GM18520 (cell line): ENCODE measurements around the gene GNG2.
A peak's percentile ranks its signal among the peaks of the same experiment; 100 is the strongest.

Experiments used
- ATAC-seq: cut with Tn5 transposase; IDR thresholded peaks from one replicate; pipeline ENCODE4 v1.9.1; 2021; ENCODE audit not compliant: unreplicated experiment

Gene GNG2

GRCh38 chr14:51989293-51990234 is 129.2 kb downstream of the GNG2 start, which contains the start of gene RTRAF:
RTRAF (plus strand) TSS chr14:51989546; CDS start chr14:51989640, 94 bp downstream.
- peak; percentile 90 for ATAC-seq

- ATAC-seq: no peak
Measured at GRCh38 chr14:51990488-51990887, 130.1 kb downstream of the GNG2 start.

GRCh38 chr14:51993285-51993920 is 133.0 kb downstream of the GNG2 start:
- ATAC-seq: no peak

- ATAC-seq: no peak
Measured at GRCh38 chr14:51996148-51996746, 135.8 kb downstream of the GNG2 start.

- ATAC-seq: no peak
Measured at GRCh38 chr14:51998348-51998747, 137.9 kb downstream of the GNG2 start.

GRCh38 chr14:51999084-51999483 is 138.7 kb downstream of the GNG2 start:
- ATAC-seq: no peak

- no peak for ATAC-seq
Measured at GRCh38 chr14:52000019-52000582, 139.7 kb downstream of the GNG2 start.

- ATAC-seq: no peak
Measured at GRCh38 chr14:52000696-52001095, 140.3 kb downstream of the GNG2 start.

GRCh38 chr14:52002542-52002941 is 142.1 kb downstream of the GNG2 start:
- ATAC-seq: no peak

- ATAC-seq: no peak
Measured at GRCh38 chr14:52003324-52003723, 142.9 kb downstream of the GNG2 start.

GRCh38 chr14:52005625-52006024 is 145.2 kb downstream of the GNG2 start:
- no peak for ATAC-seq

GRCh38 chr14:52006361-52006760 is 145.9 kb downstream of the GNG2 start:
- ATAC-seq: no peak

GRCh38 chr14:52007211-52007610 is 146.8 kb downstream of the GNG2 start:
- no peak for ATAC-seq

- no peak for ATAC-seq
Measured at GRCh38 chr14:52007637-52008036, 147.2 kb downstream of the GNG2 start.

- no peak for ATAC-seq
Measured at GRCh38 chr14:52008136-52008535, 147.7 kb downstream of the GNG2 start.

GRCh38 chr14:52010173-52010693 is 149.8 kb downstream of the GNG2 start:
- ATAC-seq: no peak

GRCh38 chr14:52011523-52011922 is 151.1 kb downstream of the GNG2 start:
- ATAC-seq: no peak

- ATAC-seq: no peak
Measured at GRCh38 chr14:52012635-52013034, 152.2 kb downstream of the GNG2 start.

- ATAC-seq: no peak
Measured at GRCh38 chr14:52013984-52014600, 153.7 kb downstream of the GNG2 start.

GRCh38 chr14:52014601-52015267 is 154.3 kb downstream of the GNG2 start:
- no peak for ATAC-seq
